ES-I3 (cell line): ENCODE results near the gene TIAM2.

Experiments
- H3K36me3 ChIP-seq: 2 replicates; pipeline ENCODE4 v1.6.1; 2013; ENCODE audit warnings: mild to moderate bottlenecking, low read length, control low read depth, moderate library complexity; ENCODE audit not compliant: insufficient read depth
- H3K4me1 ChIP-seq: 2 replicates; pipeline ENCODE4 v1.6.1; 2013; ENCODE audit warnings: mild to moderate bottlenecking, control low read depth, low read length; ENCODE audit not compliant: insufficient read depth
- H3K9ac ChIP-seq: 2 replicates; pipeline ENCODE4 v1.6.1; 2013; ENCODE audit warnings: low read depth, mild to moderate bottlenecking, low read length, moderate library complexity
- H3K9me3 ChIP-seq: 2 replicates; pipeline ENCODE4 v1.6.1; 2013; ENCODE audit warnings: mild to moderate bottlenecking, low read length, moderate library complexity; ENCODE audit not compliant: control insufficient read depth, insufficient read depth

The TIAM2 gene

DNA sequence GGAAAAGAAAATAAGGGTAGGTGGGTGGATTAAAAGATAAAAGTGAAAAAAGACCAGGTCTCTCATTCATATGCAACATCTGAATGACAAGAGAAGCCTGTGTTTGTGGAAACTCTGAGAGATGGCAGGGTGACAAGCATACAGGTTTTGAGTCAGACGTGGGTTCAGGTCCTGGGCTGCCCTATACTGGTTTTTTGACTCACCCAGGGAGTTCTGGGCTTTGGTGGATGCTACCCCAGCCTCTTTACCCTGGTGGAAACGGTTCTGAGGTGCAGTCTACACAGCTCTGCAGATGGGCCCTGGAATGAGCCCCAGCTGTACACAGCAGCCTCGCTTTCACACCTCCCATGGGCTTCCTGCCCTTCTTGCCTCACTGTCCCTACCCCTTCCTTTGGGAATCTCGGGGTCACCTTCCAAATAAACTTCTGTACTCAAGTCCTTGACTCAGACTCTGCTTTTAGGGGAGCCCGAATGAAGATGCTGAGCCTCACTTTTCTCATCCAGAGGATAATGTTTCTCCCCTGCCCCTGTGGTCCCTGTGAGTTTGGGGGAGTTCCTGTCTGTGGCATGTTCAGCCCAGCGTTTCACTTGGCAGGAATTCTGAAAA lies 191.0 kb downstream of the TIAM2 start:
- Histone ChIP-seq H3K9ac (no peak overlapping the region), H3K36me3 (0 out of 2 replicates have a peak, but pooled peaks cover 3% of the 10 kb centered on the region), H3K4me1 (peaks cover 25% of the 10 kb centered on the region), H3K9me3 (no peaks in the 10 kb centered on the region)

DNA sequence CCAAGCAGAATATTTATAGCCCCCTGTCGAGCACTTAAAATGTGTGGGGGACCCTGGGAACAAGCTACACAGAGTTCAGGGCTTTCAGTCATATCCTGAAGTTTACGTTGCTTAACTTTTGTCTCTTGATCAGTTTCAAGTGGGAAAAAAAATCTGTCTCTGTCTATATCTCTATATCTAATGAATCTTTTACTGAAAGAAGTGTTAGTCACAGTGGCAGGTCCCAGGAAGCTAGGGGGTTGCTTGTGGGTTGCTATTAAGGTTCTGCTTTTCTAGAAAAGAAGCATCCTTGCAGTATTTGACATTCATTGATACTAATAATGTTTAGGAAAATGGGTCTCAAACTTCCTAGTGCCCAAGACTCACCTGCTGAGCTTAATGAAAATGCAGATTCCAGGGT lies 192.0 kb downstream of the TIAM2 start:
- Histone ChIP-seq H3K9ac (no peak overlapping the region), H3K4me1 (peaks cover 25% of the 10 kb centered on the region)

DNA sequence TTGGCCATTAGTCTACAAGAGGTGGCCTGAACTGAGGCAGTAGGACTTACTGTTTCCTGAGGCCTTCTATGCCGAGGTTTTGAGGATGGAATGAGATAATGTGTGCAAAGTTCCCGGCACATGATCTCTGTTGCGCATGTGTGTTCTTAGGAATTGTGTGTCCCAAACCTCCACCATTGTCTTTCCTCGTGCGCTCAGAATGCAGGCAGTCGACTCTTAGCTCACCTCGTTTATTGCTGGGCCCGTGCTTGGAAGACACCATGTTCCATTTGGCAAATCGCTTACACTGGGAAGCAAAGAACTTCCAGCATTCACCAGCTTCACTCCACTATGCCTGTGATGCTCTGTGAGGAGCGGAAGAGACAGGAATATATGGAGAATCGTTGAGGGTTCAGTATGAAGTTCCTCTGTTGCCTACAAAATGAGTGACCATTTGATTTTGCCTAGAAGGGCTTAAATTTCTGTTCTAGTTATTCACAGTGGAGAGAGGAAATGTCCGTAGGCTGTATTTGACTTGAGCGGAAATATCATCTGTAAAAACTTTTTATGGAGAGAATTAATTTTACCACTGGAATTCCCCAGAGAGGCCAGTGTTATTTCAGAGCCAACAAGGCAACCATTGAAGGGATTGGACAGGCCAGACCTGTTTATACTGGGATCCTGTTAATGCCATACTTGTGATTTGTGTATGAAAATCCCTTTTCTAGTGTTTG lies 193.0 kb downstream of the TIAM2 start:
- Histone ChIP-seq H3K36me3 (0 out of 2 replicates have a peak, but pooled peaks cover 3% of the 10 kb centered on the region), H3K4me1 (peaks cover 25% of the 10 kb centered on the region), H3K9me3 (no peaks in the 10 kb centered on the region), H3K9ac (no peak overlapping the region)

More for the DNA sequence above, 192.0 kb downstream of the TIAM2 start:
- Histone ChIP-seq H3K9me3 (no peaks in the 10 kb centered on the region), H3K36me3 (0 out of 2 replicates have a peak, but pooled peaks cover 3% of the 10 kb centered on the region)

DNA sequence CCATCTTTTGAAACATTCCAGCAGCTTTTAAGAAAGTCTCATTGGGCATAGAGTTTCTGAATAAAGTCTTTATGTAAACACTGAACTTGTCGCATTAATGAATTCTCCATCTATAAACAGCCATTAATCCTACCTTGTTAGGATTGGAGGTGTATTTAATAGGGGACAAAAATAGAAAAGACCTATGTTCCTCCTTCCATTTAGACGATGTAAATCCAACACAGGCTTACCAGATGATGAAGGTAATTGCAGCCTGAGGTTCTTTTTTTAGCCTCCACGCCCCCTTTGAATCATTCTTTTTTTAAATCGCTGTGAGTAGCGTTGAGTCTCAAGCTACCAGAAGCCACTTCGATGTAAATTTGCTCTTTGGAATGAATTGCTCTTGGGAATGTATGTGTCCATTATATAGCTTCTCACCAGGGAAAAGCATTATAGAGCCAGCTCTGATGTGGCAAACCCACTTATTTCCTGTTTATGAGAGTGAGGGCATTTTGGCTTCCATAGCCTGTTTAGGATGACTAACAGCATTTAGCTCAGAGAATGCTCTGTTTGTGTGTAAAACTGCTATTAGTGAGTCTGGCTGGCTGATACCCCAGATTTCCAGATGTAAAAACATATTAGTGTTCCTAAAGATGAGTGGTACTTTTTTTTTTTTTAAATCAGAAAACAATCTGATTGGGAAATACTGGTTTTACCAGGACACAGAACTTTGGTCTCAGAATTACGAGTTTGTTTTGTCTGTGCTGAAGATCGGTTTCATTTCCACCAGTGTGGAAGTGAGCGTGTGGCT lies 193.8 kb downstream of the TIAM2 start:
- Histone ChIP-seq H3K9me3 (no peaks in the 10 kb centered on the region), H3K4me1 (peaks cover 25% of the 10 kb centered on the region), H3K9ac (no peak overlapping the region)

DNA sequence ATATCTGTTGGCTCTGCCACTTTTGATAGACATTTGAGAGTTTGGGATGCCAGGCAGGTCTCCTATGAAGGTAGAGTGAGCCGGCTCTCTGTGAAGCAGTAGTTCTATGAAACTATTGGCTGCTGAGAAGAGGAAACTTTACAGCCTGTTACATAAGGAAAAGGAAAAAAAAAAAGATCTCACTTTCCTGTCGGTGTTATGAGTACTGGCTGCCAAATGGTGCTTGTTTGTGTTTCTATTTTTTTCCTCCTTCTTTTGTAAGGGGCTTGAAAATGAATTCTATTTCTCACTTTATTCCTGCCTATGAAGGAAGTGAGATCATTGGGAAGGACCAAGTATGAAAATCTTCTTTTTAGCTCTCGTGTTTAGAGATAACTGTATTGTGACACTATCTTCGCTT lies 195.6 kb downstream of the TIAM2 start:
- Histone ChIP-seq H3K9me3 (no peaks in the 10 kb centered on the region), H3K9ac (no peak overlapping the region), H3K36me3 (0 out of 2 replicates have a peak, but pooled peaks cover 3% of the 10 kb centered on the region), H3K4me1 (peaks cover 21% of the 10 kb centered on the region)

More for the DNA sequence above, 193.8 kb downstream of the TIAM2 start:
- 0 out of 2 replicates have a peak, but pooled peaks cover 3% of the 10 kb centered on the region for H3K36me3 ChIP-seq

DNA sequence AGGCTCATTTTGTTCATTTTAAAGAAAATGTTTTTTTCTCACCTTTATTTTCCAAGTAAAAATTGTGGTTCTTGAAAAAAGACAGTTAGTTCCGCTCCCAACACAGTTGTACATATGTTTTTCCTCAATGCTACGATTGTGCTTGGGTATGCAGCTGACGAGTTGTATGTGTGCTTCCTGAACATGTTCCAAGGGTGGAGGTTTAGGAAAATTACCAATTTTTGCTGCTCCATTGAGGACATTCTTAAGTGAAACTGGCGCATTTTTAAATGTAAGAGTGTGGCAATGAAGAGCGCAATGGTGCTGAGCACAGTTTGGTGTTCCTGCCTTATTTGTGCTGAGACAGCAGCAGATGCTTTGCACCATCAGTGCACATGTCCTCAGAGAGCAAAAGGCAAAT lies 198.4 kb downstream of the TIAM2 start:
- H3K4me1 ChIP-seq, result no peaks in the 10 kb centered on the region; the same call in 1 of the 2 replicates
- no peaks in the 10 kb centered on the region for H3K9me3 ChIP-seq
- H3K9ac ChIP-seq, result no peak overlapping the region
- H3K36me3 ChIP-seq, result 0 out of 2 replicates have a peak, but pooled peaks cover 3% of the 10 kb centered on the region

DNA sequence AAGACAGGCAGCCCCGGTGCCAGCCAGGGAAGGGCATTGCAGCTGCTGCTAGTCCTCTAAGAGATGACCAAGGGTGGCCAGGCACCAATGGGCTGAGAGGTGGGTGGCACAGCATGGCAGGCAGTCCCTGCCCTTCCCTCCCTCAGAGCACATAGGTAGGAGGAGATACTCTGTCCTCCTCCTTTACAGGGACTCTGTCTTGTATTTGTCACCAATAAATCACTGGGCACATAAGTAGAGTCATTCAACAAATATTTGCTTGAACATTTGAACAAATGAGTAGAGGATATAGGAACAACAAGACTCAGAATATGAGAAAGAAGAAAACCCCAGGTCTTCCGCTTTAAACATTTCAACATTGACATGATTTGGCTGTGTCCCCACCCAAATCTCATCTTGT lies 199.3 kb downstream of the TIAM2 start:
- no peak overlapping the region for H3K9ac ChIP-seq
- H3K4me1 ChIP-seq, result no peaks in the 10 kb centered on the region
- 0 out of 2 replicates have a peak, but pooled peaks cover 3% of the 10 kb centered on the region for H3K36me3 ChIP-seq
- H3K9me3 ChIP-seq, result no peaks in the 10 kb centered on the region

DNA sequence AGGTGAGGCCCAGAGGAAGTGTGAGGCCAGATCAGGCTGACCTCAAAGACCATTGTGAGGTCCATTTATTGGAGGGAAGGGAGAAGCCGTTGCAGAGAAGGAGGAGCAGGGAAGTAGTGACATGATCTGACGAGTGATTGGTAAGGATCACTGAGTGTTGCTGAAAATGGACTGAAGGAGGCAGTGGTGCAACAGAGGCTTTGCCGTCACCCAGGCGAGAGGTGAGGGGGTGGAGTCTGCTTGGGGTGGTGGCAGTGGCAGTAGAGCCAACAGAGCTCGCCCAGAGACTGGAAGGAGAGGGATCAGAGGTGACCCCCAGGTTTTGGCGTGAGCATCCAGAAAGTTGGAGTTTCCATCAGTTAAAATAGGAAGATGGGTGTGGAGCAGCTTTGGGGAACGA lies 200.8 kb downstream of the TIAM2 start:
- Histone ChIP-seq H3K9ac (no peak overlapping the region), H3K4me1 (no peaks in the 10 kb centered on the region), H3K9me3 (no peaks in the 10 kb centered on the region), H3K36me3 (0 out of 2 replicates have a peak, but pooled peaks cover 1% of the 10 kb centered on the region)

DNA sequence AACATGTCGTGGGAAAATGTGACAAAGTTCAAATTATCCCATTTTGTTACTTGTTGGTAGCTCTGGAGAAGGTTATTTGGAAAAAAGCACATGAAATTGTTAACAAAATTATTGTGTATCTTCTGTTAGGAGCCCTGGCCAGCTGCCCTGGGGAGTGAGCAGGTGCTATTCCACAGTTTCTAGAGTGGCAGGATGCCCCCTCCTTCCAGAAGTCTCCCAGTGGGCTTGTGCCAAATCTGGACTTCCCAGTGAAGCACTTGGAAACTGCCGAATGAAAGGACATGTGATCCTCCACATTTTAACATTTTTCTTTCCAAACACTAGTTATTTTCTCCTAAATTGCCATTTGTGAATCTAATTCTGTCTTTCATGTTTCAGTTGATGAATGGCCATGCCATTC lies 201.8 kb downstream of the TIAM2 start:
- no peaks in the 10 kb centered on the region for H3K4me1 ChIP-seq

DNA sequence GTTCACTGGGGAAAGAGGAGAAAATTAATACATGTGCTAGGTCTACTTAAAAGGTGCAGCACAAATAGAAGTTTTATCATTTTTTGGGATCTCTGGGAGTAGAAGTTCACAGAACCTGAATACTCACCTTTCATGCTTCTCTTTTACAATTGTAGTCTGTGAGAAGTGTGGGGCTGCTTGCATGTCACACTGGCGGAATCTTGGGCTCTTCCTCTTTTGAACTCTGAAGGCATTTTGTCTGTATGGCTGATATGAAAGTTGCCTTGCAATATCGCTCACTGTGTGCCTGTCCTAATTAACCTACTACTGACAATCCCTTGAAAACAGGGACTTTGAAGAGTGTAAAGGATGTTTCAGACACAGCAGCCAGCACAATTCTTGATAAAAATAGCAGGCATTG lies 202.8 kb downstream of the TIAM2 start:
- Histone ChIP-seq H3K4me1 (no peaks in the 10 kb centered on the region), H3K36me3 (no peaks in the 10 kb centered on the region), H3K9me3 (no peaks in the 10 kb centered on the region), H3K9ac (no peak overlapping the region)

More for the DNA sequence above, 201.8 kb downstream of the TIAM2 start:
- no peaks in the 10 kb centered on the region for H3K36me3 ChIP-seq
- H3K9ac ChIP-seq, result no peak overlapping the region
- H3K9me3 ChIP-seq, result no peaks in the 10 kb centered on the region

DNA sequence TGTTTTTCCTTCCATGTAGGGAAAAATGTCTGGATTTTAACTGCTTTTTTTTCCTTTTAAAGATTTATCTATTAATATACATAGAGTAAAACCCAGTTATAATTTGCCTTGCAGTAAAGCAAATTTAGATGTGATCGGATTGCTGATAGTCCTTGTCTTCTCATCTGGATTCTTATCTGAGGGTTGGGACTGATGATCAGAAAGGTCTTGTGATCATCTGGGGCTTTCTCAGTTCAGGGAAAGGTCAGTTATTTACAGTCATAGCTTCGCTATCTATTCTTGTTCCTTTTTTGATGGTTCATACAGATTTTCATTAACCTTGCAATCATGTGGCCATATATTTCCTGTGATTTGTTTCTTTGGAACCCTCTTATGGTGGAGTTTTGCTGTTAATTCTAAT lies 204.9 kb downstream of the TIAM2 start:
- H3K4me1 ChIP-seq, result no peaks in the 10 kb centered on the region
- no peak overlapping the region for H3K9ac ChIP-seq
- H3K9me3 ChIP-seq, result no peaks in the 10 kb centered on the region
- no peaks in the 10 kb centered on the region for H3K36me3 ChIP-seq

DNA sequence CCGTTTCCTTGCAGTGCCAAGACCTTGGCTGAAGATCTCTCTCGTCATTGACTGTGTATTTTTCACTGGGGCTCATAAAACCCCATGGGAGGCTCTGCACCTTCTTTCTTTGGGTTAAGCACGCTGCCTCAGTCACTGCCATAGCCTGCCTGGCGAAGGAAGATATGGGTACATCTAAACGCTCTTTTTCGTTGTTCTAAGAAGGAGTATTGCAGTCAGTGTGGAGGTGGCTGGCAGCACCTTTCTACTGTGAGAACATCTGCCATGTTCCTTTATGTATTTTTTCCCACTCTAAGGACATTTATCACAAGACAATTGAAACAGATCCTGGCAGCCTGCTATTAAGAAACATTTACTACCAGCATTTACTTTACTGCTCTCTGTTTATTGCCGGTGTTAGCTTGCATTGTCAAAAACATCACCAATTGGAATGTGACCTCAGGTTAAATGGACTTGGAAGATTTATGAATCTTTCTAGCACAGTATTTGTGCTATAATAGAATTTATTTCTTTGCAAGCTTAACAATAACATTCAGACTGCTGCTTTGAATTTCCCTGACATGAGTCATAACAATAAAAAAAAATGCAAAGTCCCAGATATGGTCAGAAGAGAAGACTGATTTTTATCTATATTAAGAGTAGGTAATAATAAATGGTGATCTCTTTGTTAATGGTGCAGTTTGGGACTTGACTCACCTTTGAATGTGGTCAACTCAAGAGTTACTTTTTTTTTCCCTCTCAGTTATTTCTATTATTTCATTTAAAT lies 206.5 kb downstream of the TIAM2 start:
- Histone ChIP-seq H3K36me3 (no peaks in the 10 kb centered on the region), H3K9me3 (no peaks in the 10 kb centered on the region), H3K9ac (no peak overlapping the region), H3K4me1 (no peaks in the 10 kb centered on the region)

DNA sequence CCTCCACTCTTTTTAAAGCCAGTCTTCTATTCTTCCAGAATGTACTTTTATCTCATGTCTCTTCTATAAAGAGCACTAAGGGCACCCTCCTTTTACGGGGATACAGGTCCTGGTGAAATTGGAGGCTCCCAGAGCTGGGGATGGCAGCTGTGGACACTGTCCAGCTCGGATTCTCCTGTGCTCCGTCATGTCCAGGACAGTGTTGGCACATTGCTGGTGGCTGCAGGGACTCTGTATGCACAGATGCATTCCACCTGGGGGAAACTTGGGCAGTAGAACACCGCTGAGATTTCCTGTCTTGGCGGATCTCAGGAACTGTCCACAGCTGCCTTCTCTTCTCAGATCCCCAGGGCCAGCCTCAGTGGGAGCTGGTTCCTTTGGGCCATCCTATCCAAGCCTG lies 212.1 kb downstream of the TIAM2 start:
- H3K36me3 ChIP-seq, result no peaks in the 10 kb centered on the region
- H3K9ac ChIP-seq, result no peak overlapping the region
- H3K9me3 ChIP-seq, result 0 out of 2 replicates have a peak, but pooled peaks cover 4% of the 10 kb centered on the region
- H3K4me1 ChIP-seq, result no peaks in the 10 kb centered on the region

DNA sequence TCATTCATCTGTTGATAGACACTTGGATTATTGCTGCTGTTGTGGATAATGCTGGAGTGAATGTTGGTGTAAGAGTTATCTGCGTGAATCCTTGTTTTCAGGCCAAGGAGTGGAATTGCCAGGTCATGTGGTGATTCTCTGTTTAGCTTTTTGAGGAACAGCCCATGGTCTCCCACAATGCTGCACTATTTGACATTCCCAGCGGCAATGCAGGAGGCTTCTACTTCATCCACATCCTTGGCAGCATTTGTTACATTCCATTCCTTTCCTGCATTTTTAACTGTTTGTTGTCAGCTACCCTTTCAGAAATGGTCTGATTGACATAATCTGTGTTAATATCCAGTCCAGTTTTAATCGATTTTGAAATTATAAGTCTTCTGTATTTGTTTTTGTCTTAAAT lies 217.0 kb downstream of the TIAM2 start:
- Histone ChIP-seq H3K9ac (no peak overlapping the region), H3K9me3 (peaks cover 4% of the 10 kb centered on the region; the same call in 1 of the 2 replicates), H3K4me1 (no peaks in the 10 kb centered on the region), H3K36me3 (no peaks in the 10 kb centered on the region)
